M059J (cell line): ENCODE measurements around the gene TGM4. TPM values are rescaled to one million over a fixed set of nuclear protein-coding genes. Genes with fewer than 3 reads are reported as not detected.
A peak's percentile ranks its signal among the peaks of the same experiment; 100 is the strongest.

Source experiments
- DNase-seq: peaks from one replicate; pipeline ENCODE4 v3.0.0-alpha.2; 2012; ENCODE audit warnings: low read depth
- total RNA-seq: library from RNA; depleted of rRNA; stranded (reverse); fragments of >200 nt; shearing (Covaris generic); gene quantifications from 2 replicates; pipeline ENCODE4 v1.2.3, GENCODE V29; 2014

TGM4 gene
- total RNA-seq, 1 experiment from 2014 or later = not detected

GRCh38 chr3:44880284-44880683 is 5.9 kb downstream of the TGM4 start:
- DNase-seq = no peak

GRCh38 chr3:44883213-44883955 is 9.0 kb downstream of the TGM4 start:
- DNase-seq = no peak

GRCh38 chr3:44883999-44884431 is 9.6 kb downstream of the TGM4 start:
- peak; percentile 94 for DNase-seq

- DNase-seq = peak; percentile 91
These were observed 11.2 kb downstream of the TGM4 start for GRCh38 chr3:44885618-44886017.

GRCh38 chr3:44886561-44886960 is 12.2 kb downstream of the TGM4 start:
- no peak for DNase-seq

GRCh38 chr3:44887101-44887500 is 12.7 kb downstream of the TGM4 start:
- DNase-seq = no peak

GRCh38 chr3:44890258-44890657 is 15.8 kb downstream of the TGM4 start:
- no peak for DNase-seq

- no peak for DNase-seq
These were observed 16.4 kb downstream of the TGM4 start for GRCh38 chr3:44890852-44891251.

GRCh38 chr3:44892689-44893088 is 18.3 kb downstream of the TGM4 start:
- no peak for DNase-seq

- DNase-seq = peak; percentile 74
These were observed 18.7 kb downstream of the TGM4 start for GRCh38 chr3:44893097-44893496.

- no peak for DNase-seq
These were observed 20.1 kb downstream of the TGM4 start for GRCh38 chr3:44894485-44894884.

- DNase-seq = no peak
These were observed 22.0 kb downstream of the TGM4 start for GRCh38 chr3:44896440-44896839.

- no peak for DNase-seq
These were observed 25.4 kb downstream of the TGM4 start for GRCh38 chr3:44899683-44900367.

GRCh38 chr3:44902628-44903027 is 28.2 kb downstream of the TGM4 start:
- no peak for DNase-seq

GRCh38 chr3:44903314-44903713 is 28.9 kb downstream of the TGM4 start:
- no peak for DNase-seq

- DNase-seq = no peak
These were observed 29.3 kb downstream of the TGM4 start for GRCh38 chr3:44903751-44904150.

- no peak for DNase-seq
These were observed 31.2 kb downstream of the TGM4 start for GRCh38 chr3:44905446-44906157.

- peak; percentile 66 for DNase-seq
These were observed 32.6 kb downstream of the TGM4 start for GRCh38 chr3:44906997-44907396.

- no peak for DNase-seq
These were observed 33.2 kb downstream of the TGM4 start for GRCh38 chr3:44907612-44908011.

- no peak for DNase-seq
These were observed 34.7 kb downstream of the TGM4 start for GRCh38 chr3:44909063-44909462.

GRCh38 chr3:44910693-44911092 is 36.3 kb downstream of the TGM4 start:
- DNase-seq = no peak

GRCh38 chr3:44913868-44914468 is 39.6 kb downstream of the TGM4 start:
- peak; percentile 64 for DNase-seq
